Parathyroid adenoma (tissue), 2 donors: ENCODE results near the gene THAP2.

Experiments
- H2AFZ ChIP-seq: fragments of 300-600 bp; sonication (generic); one replicate; pipeline ENCODE4 v1.7.0; 2017; ENCODE audit warnings: antibody characterized with exemption, mild to moderate bottlenecking
- H3K27ac ChIP-seq: fragments of 300-600 bp; sonication (generic); one replicate; pipeline ENCODE4 v1.7.0; 2017
- H3K27me3 ChIP-seq: fragments of 300-600 bp; sonication (generic); one replicate; pipeline ENCODE4 v1.7.0; 2017; ENCODE audit warnings: low read length; ENCODE audit not compliant: control insufficient read depth, insufficient read depth
- H3K36me3 ChIP-seq: fragments of 300-600 bp; sonication (generic); one replicate; pipeline ENCODE4 v1.7.0; 2017; ENCODE audit warnings: low read length; ENCODE audit not compliant: control insufficient read depth, insufficient read depth
- H3K4me1 ChIP-seq: fragments of 300-600 bp; sonication (generic); one replicate; pipeline ENCODE4 v1.7.0; 2017; ENCODE audit warnings: control low read depth
- H3K4me2 ChIP-seq: fragments of 300-600 bp; sonication (generic); one replicate; pipeline ENCODE4 v1.7.0; 2017; ENCODE audit warnings: low read length
- H3K4me3 ChIP-seq: fragments of 300-600 bp; sonication (generic); one replicate; pipeline ENCODE4 v1.7.0; 2017; ENCODE audit warnings: low read depth, low read length
- H3K79me2 ChIP-seq: fragments of 300-600 bp; sonication (generic); one replicate; pipeline ENCODE4 v1.7.0; 2017; ENCODE audit warnings: control low read depth
- H3K9ac ChIP-seq: fragments of 300-600 bp; sonication (generic); one replicate; pipeline ENCODE4 v1.7.0; 2017; ENCODE audit warnings: mild to moderate bottlenecking
- H3K9me3 ChIP-seq: fragments of 300-600 bp; sonication (generic); one replicate; pipeline ENCODE4 v1.7.0; 2017; ENCODE audit warnings: low read length; ENCODE audit not compliant: control insufficient read depth
- CTCF ChIP-seq: fragments of 300-600 bp; sonication (generic); IDR thresholded peaks from one replicate; pipeline ENCODE4 v1.7.0; 2017; ENCODE audit warnings: antibody characterized with exemption, mild to moderate bottlenecking
- donor health status: primary hyperparathyroidism.

THAP2 gene

GRCh38 chr12:71718611-71719010 lies 54.5 kb downstream of the THAP2 start:
- no peaks in the 10 kb centered on the region for H3K9me3 ChIP-seq
- no peak overlapping the region for H3K4me2 ChIP-seq
- TF ChIP-seq CTCF: no peak
- no peak overlapping the region for H3K27ac ChIP-seq
- no peaks in the 10 kb centered on the region for H3K27me3 ChIP-seq
- H3K9ac ChIP-seq: no peak overlapping the region
- H3K36me3 ChIP-seq: no peaks in the 10 kb centered on the region
- no peak overlapping the region for H3K4me3 ChIP-seq
- H3K79me2 ChIP-seq: no peaks in the 10 kb centered on the region
- no peaks in the 10 kb centered on the region for H3K4me1 ChIP-seq
- no peak overlapping the region for H2AFZ ChIP-seq

- Histone ChIP-seq H3K4me1 (no peaks in the 10 kb centered on the region), H3K36me3 (no peaks in the 10 kb centered on the region), H3K79me2 (no peaks in the 10 kb centered on the region), H3K27me3 (no peaks in the 10 kb centered on the region), H3K9ac (no peak overlapping the region), H3K9me3 (no peaks in the 10 kb centered on the region), H3K27ac (no peak overlapping the region), H3K4me2 (no peak overlapping the region), H2AFZ (no peak overlapping the region), H3K4me3 (no peak overlapping the region)
- TF ChIP-seq CTCF: no peak
Observed at GRCh38 chr12:71719647-71720370, 55.7 kb downstream of the THAP2 start.

GRCh38 chr12:71721783-71722505 lies 57.8 kb downstream of the THAP2 start:
- Histone ChIP-seq H3K4me2 (no peak overlapping the region), H3K4me3 (no peak overlapping the region), H3K27ac (no peak overlapping the region), H3K27me3 (no peaks in the 10 kb centered on the region), H3K4me1 (no peaks in the 10 kb centered on the region), H3K9me3 (no peaks in the 10 kb centered on the region), H3K9ac (no peak overlapping the region), H3K36me3 (no peaks in the 10 kb centered on the region), H2AFZ (no peak overlapping the region), H3K79me2 (no peaks in the 10 kb centered on the region)
- TF ChIP-seq CTCF: no peak

- H3K27ac ChIP-seq: no peak overlapping the region
Observed at GRCh38 chr12:71725011-71725410, 60.9 kb downstream of the THAP2 start.

More at GRCh38 chr12:71725011-71725410, 60.9 kb downstream of the THAP2 start:
- no peak overlapping the region for H3K4me2 ChIP-seq
- no peaks in the 10 kb centered on the region for H3K36me3 ChIP-seq
- no peak for TF ChIP-seq CTCF
- no peak overlapping the region for H3K9ac ChIP-seq
- no peaks in the 10 kb centered on the region for H3K79me2 ChIP-seq
- H3K9me3 ChIP-seq: no peaks in the 10 kb centered on the region
- no peak overlapping the region for H3K4me3 ChIP-seq
- no peaks in the 10 kb centered on the region for H3K4me1 ChIP-seq
- H2AFZ ChIP-seq: no peak overlapping the region
- no peaks in the 10 kb centered on the region for H3K27me3 ChIP-seq
